Heart left ventricle (tissue), 16 donors: ENCODE measurements around the gene IL24. TPM values are rescaled to one million over a fixed set of nuclear protein-coding genes. Genes with fewer than 3 reads are reported as not detected.

ENCODE experiments used
- ATAC-seq, 4 donors: fragments of 200-7000 bp; cut with Tn5 transposase; one replicate each; pipeline ENCODE4 v1.9.1; 2020 to 2022; ENCODE audit warnings: moderate library complexity in 4 of 4, mild to moderate bottlenecking in 3 of 4, moderate number of reproducible peaks in 1 of 4
- DNase-seq, 5 donors: peaks; one replicate each; pipeline ENCODE4 v3.0.0-alpha.2; 2020
- H3K27ac ChIP-seq, 12 donors: fragments of 200-600 bp; sonication (generic) in 4 of 12; one replicate each; pipeline versions ENCODE4 v1.5.0 to v1.8.0; 2016 to 2022; ENCODE audit warnings: mild to moderate bottlenecking in 2 of 12
- H3K27me3 ChIP-seq, 9 donors: fragments of 200-600 bp; sonication (generic) in 2 of 9; one replicate each; pipeline versions ENCODE4 v1.5.1 to v1.8.0; 2016 to 2022; ENCODE audit warnings: mild to moderate bottlenecking in 3 of 9
- H3K36me3 ChIP-seq, 9 donors: fragments of 200-600 bp; sonication (generic) in 2 of 9; one replicate each; pipeline versions ENCODE4 v1.5.0 to v1.8.0; 2018 to 2022; ENCODE audit warnings: mild to moderate bottlenecking in 2 of 9
- H3K4me1 ChIP-seq, 12 donors: fragments of 200-600 bp; sonication (generic) in 4 of 12; one replicate each; pipeline versions ENCODE4 v1.5.0 to v1.8.0; 2016 to 2022; ENCODE audit warnings: mild to moderate bottlenecking in 3 of 12
- H3K4me3 ChIP-seq, 12 donors: fragments of 200-600 bp; sonication (generic) in 4 of 12; one replicate each; pipeline versions ENCODE4 v1.5.0 to v1.8.0; 2017 to 2022; ENCODE audit warnings: mild to moderate bottlenecking in 9 of 12, moderate library complexity in 4 of 12
- H3K9me3 ChIP-seq, 12 donors: fragments of 200-600 bp; sonication (generic) in 4 of 12; one replicate each; pipeline versions ENCODE4 v1.5.0 to v1.8.0; 2016 to 2022; ENCODE audit warnings: mild to moderate bottlenecking in 1 of 12
- POLR2A ChIP-seq, 2 donors: fragments of 450-650 bp; IDR thresholded peaks; one replicate each; pipeline ENCODE4 v1.6.1; 2017; ENCODE audit warnings: antibody characterized with exemption in 2 of 2, mild to moderate bottlenecking in 2 of 2, moderate library complexity in 2 of 2
- WGBS, 4 donors: extraction: QIAGEN DNeasy Blood & Tissue Kit in 2 of 4; methylation state at CpG; one replicate each; pipeline versions ENCODE4 v1.1.5 to v1.1.7; 2013 to 2018; 5-methylcytosine and 5-hydroxymethylcytosine counted together
- intact Hi-C, 10 donors: fragments of 100-400 bp; cut with DNase I; formaldehyde crosslinking; loops; one replicate each; pipeline versions ENCODE4 v1.11.1 to v1.14.2; 2022
- polyA plus RNA-seq, 2 donors: library from polyadenylated mRNA; stranded (reverse); fragments of 200-250 nt; gene quantifications; one replicate each; pipeline ENCODE4 v1.2.3, GENCODE V29; 2013
- total RNA-seq, 9 donors: library from RNA; depleted of rRNA in 2 of 9; stranded (reverse); fragments of >200 nt in 2 of 9; fragmentation: NEBNext Ultra II Directional in 3 of 9; extraction: Animal tissue kit (Norgen Biotek cat#: 25700) in 3 of 9; gene quantifications; one replicate each; pipeline versions ENCODE4 v1.1.0 to v1.2.4, GENCODE V29; 2016 to 2023
- TF ChIP-seq, protein P1 (sequence below), 12 donors: fragments of 200-600 bp; sonication (generic) in 4 of 12; IDR thresholded peaks; one replicate each; pipeline versions ENCODE4 v1.5.0 to v1.8.0; 2018 to 2022; ENCODE audit warnings: antibody characterized with exemption in 12 of 12, mild to moderate bottlenecking in 5 of 12
- donor health status: ischemic (EF 13 %, LVEDD 7.1; RV severe dilation, severe dysfunction).
- donor health status: healthy with polysubstance abuse.
- donor health status: DM: no; HTN: yes; CAD: no.
- donor health status: DM: no; HTN: no; CAD: no.
- donor health status: ischemic (EF 25% LVEDD 6.9; RV normal size, moderate dysfunction).
- donor health status: ischemic (EF 25% LVEDD 5.7; RV mildly dilated, moderate dysfunction).
- donor health status: healthy.
- donor health status: DM: yes; HTN: yes; CAD: no.
- donor health status: ischemic (EF 35%, LVEDD 5.7; RV mildly dilated, moderate dysfunction).
- donor health status: nonischemic (EF 11% LVEDD 7.7; RV severe dilation, severe dysfunction).
- donor health status: DM: yes; HTN: yes; CAD: no.
- donor health status: PGD.
- donor health status: ischemic (EF 29% LVEDD 5.4; RV normal size, mild dysfunction).
- donor health status: nonischemic (EF 23%, LVEDD 6.1; RV moderate dilation, normal function).

IL24 gene
- total and polyA plus RNA-seq, 11 donors = 1.6 TPM; not detected in 10

DNA sequence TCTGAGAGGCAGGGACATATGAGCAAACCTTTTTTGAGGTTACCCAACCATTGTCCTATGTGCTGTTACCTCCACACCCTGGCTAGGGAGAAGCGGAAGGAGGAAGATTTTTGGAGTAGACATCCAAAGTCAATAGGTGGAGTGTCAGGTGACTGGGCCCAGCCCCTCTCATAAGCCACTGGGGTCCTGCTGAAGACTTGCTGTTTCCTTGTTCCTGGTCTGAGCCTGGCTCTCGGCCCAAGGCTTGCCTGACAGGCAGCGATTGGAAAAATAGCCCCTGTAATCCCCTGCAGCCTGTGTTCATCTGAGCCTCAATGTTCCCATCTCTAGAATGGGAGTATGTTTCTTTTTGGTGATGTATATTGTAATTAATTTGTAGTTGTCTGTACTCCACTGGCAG lies 55.9 kb downstream of the IL24 start:
- Histone ChIP-seq H3K36me3 (no peaks in the 10 kb centered on the region), H3K4me3 (no peak overlapping the region), H3K9me3 (peaks cover 0 to 6% (median 0%) of the 10 kb centered on the region in 12 donors), H3K4me1 (no peaks in the 10 kb centered on the region), H3K27me3 (peaks cover 0 to 6% (median 0%) of the 10 kb centered on the region in 9 donors), H3K27ac (no peak overlapping the region)
- no peak for TF ChIP-seq POLR2A (IDR thresholded peaks at IDR 0.05)
- TF ChIP-seq, protein P1, sequence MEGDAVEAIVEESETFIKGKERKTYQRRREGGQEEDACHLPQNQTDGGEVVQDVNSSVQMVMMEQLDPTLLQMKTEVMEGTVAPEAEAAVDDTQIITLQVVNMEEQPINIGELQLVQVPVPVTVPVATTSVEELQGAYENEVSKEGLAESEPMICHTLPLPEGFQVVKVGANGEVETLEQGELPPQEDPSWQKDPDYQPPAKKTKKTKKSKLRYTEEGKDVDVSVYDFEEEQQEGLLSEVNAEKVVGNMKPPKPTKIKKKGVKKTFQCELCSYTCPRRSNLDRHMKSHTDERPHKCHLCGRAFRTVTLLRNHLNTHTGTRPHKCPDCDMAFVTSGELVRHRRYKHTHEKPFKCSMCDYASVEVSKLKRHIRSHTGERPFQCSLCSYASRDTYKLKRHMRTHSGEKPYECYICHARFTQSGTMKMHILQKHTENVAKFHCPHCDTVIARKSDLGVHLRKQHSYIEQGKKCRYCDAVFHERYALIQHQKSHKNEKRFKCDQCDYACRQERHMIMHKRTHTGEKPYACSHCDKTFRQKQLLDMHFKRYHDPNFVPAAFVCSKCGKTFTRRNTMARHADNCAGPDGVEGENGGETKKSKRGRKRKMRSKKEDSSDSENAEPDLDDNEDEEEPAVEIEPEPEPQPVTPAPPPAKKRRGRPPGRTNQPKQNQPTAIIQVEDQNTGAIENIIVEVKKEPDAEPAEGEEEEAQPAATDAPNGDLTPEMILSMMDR (IDR thresholded peaks at IDR 0.05) = no peak
- 85 to 93% (median 90%) methylated on average over 3 of the region's 3 CpGs for WGBS, 4 donors
- DNase-seq = no peak
- intact Hi-C loops = no loop called here
- no peak for ATAC-seq

DNA sequence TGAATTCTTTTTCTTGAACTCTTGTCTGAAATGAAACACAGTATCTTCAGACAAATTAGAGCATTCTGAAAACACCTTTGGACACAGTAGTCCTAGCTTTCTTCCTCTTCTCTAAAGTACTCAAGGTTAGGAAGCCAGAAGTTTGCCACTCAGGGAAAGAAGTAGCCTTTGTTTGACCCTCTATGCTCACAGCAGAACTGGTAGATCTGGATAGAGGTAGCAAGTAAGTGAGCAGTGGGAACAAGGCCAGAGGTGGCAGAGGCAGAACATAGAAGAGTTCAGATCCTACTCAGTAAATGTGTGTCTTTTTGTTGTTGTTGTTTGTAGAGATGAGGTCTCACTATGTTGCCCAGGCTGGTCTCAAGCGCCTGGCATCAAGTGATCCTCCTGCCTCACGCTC lies 56.4 kb downstream of the IL24 start:
- Histone ChIP-seq H3K4me3 (no peak overlapping the region), H3K9me3 (peaks cover 0 to 6% (median 0%) of the 10 kb centered on the region in 12 donors), H3K27ac (no peak overlapping the region), H3K4me1 (no peaks in the 10 kb centered on the region), H3K27me3 (peaks cover 0 to 6% (median 0%) of the 10 kb centered on the region in 9 donors), H3K36me3 (no peaks in the 10 kb centered on the region)
- 94 to 100% (median 97%) methylated on average over 2 of the region's 2 CpGs for WGBS, 4 donors
- TF ChIP-seq, protein P1 (IDR thresholded peaks at IDR 0.05) = no peak
- TF ChIP-seq POLR2A (IDR thresholded peaks at IDR 0.05) = no peak
- no peak for DNase-seq
- ATAC-seq = no peak
- intact Hi-C loops = no loop called here

Other genes starting within 250 kb of the IL24 start
- 100 to 1,000 TPM; 163 to 327 (median 223) TPM for gene MAPKAPK2, start 212.5 kb upstream of the IL24 start, total RNA-seq
- 100 to 1,000 TPM; 126 to 227 TPM for gene MAPKAPK2, start 212.5 kb upstream of the IL24 start, polyA plus RNA-seq
- gene IL19, start 126.7 kb upstream of the IL24 start, total RNA-seq = not detected
- gene IL19, start 126.7 kb upstream of the IL24 start, polyA plus RNA-seq = not detected
- gene IL10, start 124.9 kb upstream of the IL24 start, total RNA-seq = 1 to 10 TPM in 3 of 9 donors, under 1 TPM in 5, not detected in 1; 0.50 to 5.0 (median 0.88) TPM
- 1 to 10 TPM in 1 of 2 donors, under 1 TPM in 1; 0.27 to 1.0 TPM for gene IL10, start 124.9 kb upstream of the IL24 start, polyA plus RNA-seq
- gene IL20, start 31.8 kb upstream of the IL24 start, total RNA-seq = not detected
- not detected for gene IL20, start 31.8 kb upstream of the IL24 start, polyA plus RNA-seq
- gene FCMR, start 24.5 kb downstream of the IL24 start, total RNA-seq = 10 to 100 TPM in 1 of 9 donors, 1 to 10 TPM in 8; 1.3 to 16.3 (median 3.2) TPM
- 1 to 10 TPM in 1 of 2 donors, under 1 TPM in 1; 0.99 to 4.0 TPM for gene FCMR, start 24.5 kb downstream of the IL24 start, polyA plus RNA-seq
- gene PIGR, start 49.0 kb downstream of the IL24 start, total RNA-seq = under 1 TPM in 2 of 9 donors, not detected in 7; 0.42 to 0.49 TPM
- under 1 TPM; 0.04 to 0.64 TPM for gene PIGR, start 49.0 kb downstream of the IL24 start, polyA plus RNA-seq
- gene FCAMR, start 73.0 kb downstream of the IL24 start, total RNA-seq = not detected
- not detected for gene FCAMR, start 73.0 kb downstream of the IL24 start, polyA plus RNA-seq
- 1 to 10 TPM in 3 of 9 donors, under 1 TPM in 6; 0.42 to 3.3 (median 0.85) TPM for gene C1orf116, start 135.3 kb downstream of the IL24 start, total RNA-seq
- gene C1orf116, start 135.3 kb downstream of the IL24 start, polyA plus RNA-seq = under 1 TPM; 0.08 to 0.28 TPM
- gene YOD1, start 153.8 kb downstream of the IL24 start, total RNA-seq = 1 to 10 TPM; 3.9 to 7.4 (median 6.1) TPM
- 1 to 10 TPM; 1.9 to 4.5 TPM for gene YOD1, start 153.8 kb downstream of the IL24 start, polyA plus RNA-seq
- 100 to 1,000 TPM in 3 of 9 donors, 10 to 100 TPM in 6; 34.2 to 130 (median 64.0) TPM for gene PFKFB2, start 155.8 kb downstream of the IL24 start, total RNA-seq
- gene PFKFB2, start 155.8 kb downstream of the IL24 start, polyA plus RNA-seq = 10 to 100 TPM; 16.0 to 45.7 TPM
- 1 to 10 TPM in 2 of 9 donors, under 1 TPM in 1, not detected in 6; 0.20 to 3.3 (median 1.3) TPM for gene C4BPB, start 191.4 kb downstream of the IL24 start, total RNA-seq
- not detected for gene C4BPB, start 191.4 kb downstream of the IL24 start, polyA plus RNA-seq
- gene C4BPA, start 206.8 kb downstream of the IL24 start, total RNA-seq = not detected
- gene C4BPA, start 206.8 kb downstream of the IL24 start, polyA plus RNA-seq = under 1 TPM in 1 of 2 donors, not detected in 1; 0.03 TPM